GM19324 (cell line): Measurements from ENCODE around the gene CFAP97D1.

Experiments
- ATAC-seq: cut with Tn5 transposase; IDR thresholded peaks from one replicate; pipeline ENCODE4 v1.9.1; 2021; ENCODE audit warnings: mild to moderate bottlenecking, moderate library complexity; ENCODE audit not compliant: unreplicated experiment, low FRiP score

CFAP97D1 gene

DNA sequence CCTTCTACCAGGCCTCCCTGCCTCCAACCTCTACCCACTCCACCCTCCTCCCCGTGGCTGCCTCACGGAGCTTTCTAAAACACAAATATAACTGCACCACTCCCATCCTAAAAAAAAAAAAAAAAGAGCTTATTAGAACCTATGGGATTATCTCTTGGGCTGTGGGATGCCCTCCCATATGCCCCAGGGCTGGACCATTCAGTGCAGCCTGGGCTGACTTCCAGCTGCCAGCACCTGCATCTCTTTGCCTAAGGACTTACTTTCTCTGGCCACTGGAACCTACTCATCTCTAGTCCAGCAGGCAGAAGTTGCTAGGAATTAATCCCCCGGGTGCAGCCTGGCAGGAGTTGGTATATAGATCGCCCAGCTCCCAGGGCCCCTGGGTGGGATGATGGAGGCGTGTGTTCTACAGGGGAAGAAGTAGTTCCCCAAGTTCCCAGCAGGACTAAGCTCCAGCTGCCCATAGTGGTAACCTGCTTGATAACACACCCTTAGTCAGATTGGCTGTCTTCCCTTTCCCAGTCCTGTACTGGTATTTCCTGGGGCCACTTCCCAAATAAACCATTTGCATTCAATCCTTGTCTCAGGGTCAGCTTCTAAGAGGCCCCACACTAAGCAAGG, 42.4 kb downstream of the CFAP97D1 start:
- ATAC-seq: no peak

DNA sequence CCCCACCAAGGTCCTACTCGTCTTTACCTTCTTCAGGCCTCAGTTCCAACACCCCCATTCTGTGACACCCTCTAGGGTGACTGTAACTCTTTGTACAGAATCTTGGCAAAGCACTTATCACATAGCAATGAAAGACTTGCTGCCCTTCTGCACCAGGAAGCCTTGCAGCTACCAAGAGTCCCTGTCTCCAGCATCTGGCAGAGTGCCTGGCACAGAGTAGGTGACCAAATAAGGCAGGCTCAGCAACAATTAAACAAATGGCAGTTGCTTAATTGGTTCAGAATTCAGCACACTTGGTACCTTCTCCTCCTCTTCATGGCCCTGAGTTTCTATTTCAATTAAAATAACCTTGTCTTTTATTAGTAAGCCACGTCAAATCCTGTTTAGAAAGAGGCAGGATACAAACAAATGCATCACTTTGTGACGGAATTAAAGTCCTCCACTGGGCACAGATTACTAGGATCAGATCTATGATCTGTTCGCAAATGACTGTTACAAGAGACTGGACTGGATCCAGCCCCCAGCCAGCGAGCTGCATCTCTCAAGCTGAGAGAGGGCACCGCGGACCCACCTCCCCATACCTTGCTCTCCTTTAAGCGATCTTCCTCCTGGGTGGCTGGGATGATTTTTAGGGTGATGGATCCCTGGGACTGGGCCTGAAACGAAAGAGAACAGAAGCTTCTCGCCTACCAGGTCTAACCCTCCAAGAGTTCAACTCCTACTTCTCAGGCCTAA, 43.3 kb downstream of the CFAP97D1 start:
- ATAC-seq: no peak

DNA sequence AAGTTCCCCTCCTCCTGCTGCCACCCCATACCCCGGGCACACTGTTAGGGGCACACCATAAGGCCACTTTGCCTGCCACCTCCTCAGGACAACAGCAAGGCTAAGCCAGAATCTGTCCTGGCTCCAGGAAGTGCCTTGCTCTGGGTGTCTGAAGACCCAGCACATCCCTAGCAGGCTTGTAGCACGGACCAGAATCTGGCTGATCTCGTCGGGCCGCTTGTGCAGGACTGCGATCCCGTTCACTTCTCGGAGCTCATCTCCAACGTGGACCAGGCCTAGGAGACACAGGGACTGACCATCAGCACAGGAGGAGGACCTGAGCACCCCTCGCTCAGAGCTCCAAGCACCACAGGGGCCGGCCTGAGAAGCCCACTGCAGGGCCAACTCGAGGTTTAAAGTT, 45.3 kb downstream of the CFAP97D1 start:
- no peak for ATAC-seq

DNA sequence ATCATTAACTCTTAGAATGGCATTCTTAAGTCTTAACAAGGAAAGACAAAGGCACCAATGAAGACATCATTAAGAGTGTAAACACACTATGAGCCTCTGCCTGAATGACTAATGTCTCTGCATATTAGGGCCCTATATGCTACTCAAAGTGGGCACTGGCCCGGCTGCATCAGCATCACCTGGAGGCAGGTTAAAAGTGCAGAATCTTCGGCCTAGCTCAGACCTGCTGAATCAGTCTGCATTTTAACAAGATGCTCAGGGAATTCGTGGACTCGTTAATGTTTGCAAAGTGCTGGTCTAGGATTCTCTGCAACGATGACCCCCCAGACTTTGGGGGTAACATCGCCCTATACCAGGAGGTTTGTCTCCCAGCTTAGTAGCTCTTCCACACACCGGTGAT, 46.0 kb downstream of the CFAP97D1 start:
- no peak for ATAC-seq

DNA sequence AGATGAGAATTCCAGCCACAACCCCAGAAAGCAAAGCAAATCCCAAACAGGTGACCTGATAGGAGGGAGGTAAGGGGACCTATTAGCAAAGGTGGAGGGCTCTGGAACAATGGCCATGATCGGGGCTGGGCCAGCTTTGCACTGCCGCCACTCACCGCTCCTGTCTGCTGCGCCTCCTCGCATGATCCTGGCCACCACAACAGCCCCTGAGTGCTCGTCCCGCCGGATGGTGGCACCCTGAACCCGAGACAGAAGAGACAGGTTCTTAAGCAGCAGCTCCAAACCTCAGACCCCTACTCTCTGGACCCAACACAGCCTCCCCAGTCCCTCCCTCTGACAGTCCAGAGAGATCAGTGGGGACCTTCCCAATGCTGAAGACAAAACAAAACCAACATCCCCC, 47.4 kb downstream of the CFAP97D1 start:
- no peak for ATAC-seq

DNA sequence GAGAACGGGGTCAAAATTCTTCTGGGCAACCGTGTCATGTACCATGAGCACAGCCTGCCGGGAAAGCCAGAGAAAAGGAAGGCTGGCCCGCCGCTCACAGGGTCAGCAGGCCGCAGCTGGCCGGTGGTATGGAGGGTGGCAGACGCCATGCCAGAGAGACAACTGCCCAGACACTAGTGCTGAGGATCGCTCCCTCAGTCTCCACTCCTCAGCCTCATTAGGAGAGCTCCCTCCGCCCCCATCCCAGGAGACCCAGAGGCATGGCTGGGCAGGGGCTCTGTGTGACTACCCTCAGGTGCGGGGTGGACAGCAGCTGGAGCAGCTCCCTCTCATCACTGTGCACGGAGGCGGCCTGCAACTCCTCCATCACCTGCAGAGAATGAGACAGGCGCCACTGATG, 49.5 kb downstream of the CFAP97D1 start:
- no peak for ATAC-seq

DNA sequence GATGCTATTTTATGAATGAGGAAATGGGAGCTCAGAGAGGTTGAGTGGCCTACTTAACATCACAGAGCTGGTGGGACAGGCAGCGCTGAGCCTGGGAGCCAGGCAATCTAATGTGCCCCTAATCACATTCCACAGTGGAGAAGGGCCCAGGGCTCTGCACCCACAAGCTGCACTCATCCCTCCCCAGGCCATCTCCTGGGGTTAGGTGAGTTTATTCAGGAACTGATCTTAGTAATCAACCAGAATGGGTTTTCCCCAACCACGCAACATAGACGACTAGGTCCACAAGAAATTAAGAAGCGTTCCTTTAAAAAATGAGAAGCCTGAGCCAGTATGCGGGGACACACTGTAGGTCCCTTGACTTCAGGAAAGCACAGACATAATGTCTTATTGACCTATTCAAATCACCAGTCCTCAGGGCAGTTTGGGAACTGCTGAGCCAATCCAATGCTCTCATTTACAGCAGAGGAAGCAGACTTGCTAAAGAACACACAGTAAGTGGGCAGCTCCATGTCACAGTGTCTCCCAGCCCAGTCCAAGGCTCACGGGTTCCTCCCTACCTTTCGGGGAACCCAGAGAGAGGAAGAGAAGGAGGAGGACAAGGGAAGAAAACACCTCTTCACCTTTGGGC, 50.4 kb downstream of the CFAP97D1 start:
- no peak for ATAC-seq

DNA sequence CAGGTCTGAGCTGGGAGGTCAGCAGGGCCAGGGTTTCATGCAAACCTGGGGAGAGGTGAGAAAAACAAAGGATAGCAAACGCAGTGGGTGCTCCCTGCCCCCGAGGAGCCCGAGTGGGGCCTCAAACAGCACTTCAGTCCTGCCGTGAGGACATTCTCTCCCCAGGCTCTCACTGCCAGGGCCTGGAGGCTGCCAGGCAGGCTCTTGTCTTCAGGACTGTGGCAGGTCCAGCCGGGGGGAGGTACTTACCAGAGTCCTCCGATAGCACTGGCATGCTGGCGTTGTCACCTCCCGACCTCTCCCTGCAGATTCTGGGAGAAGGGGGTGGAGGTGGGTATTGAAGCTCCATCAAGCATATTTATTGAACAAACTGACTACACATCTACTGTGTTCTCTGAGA, 51.4 kb downstream of the CFAP97D1 start:
- no peak for ATAC-seq

DNA sequence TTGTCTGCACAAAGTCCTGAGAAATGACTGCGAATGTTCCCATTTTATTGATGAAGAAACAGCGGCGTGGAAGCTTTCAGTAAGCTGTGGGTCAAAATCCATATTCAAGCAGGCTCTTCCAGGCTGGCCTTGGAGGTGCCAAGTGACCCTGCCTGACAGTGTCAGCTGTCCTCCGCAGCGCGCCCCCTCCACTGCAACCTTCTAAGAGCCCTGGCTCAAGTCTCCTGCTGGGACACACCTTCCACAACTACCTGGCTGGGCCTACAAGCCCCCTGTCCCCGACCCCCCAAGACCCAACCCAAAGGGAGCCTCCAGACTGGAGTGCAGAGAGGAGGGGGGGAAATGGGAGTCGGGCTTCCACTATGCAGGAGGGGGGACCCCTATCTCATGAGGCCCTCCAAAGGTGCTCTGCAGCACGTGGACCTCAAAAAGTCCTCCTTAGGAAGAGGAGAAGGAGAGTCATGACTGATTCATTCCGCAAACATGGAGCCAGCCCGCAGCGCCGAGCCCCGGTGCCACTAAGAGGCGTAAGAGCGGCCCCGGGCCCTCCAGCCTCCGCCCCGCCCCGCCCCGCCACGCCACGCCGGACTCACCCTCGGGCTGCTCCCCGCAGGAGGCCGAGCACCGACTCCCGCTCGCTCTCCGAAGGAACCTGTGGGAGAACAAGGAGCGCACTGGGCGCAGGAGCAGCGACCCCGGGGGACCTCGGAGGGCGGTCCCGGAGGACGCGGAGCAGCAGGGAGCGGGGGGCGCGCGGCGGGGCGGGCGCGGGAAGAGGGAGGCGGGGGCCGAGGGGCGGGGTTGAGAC, 52.1 kb downstream of the CFAP97D1 start:
- no peak for ATAC-seq

DNA sequence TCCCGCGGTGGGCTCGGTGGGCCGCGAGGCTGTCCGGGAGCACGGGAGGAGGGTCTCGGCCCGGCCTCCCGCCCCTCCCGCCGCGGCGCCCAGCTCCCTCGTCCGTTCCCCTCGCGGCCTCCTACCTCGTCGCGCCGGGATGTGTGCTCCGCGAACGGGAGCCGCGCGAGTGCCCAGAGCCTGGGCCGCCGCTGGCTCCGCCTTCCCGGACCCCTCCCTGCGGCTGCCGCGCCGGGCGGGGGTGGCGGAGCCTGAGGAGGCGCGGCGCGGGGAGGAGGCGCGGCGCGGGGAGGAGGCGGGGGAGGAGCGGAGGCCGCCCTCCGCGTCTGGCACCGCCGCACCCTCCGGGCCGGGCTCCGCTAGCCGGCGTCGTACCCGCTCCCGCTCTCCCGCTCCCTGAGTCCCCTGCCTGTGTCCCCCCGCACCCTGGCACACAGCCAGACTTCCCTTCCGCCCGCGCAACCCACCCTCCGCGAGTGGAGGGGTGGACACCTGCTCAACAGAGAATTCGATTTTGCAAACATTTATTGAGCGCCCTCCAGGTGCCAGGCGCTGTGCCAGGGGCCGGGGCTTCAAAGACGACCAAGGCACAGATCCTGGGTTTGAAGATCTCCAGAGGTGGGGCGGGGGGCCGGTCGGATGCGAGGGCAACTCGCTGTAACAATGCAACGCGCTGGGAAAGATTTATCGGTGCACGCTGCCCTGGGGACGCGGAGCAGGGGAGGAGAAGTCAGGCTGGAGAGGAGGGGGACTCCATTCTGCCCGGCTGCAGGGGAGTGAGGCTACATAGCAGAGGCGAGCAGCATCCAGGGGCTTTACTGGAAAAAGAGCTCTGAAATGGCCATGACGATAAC, 53.0 kb downstream of the CFAP97D1 start, which contains the start of gene MPP3:
MPP3 (minus strand) TSS at position 171 of the 854 bp plus-strand sequence. CDS start 1,240 bp downstream, outside the sequence.
- no peak for ATAC-seq

DNA sequence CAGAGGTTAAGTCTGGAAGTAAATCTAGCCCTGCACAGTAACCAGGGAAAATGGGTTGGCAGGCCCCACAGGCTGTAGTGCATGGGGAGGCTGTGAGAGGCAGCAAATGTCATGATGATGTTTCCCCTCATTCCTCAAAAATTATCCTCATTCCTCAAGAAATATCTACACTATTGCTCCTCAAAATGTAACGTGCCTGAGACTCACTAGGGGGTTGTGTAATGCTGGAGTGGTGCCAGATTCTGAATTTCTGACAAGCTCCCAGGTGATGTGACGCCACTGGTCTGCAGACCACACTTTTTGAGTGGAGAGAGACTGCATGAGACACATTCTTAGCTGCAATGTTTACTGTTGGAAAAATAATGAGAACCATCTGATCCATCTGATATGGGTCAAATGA, 53.9 kb downstream of the CFAP97D1 start:
- ATAC-seq: no peak
